Kidney epithelial cell (primary cell): Measurements from ENCODE around the gene SLC7A4. TPM values are rescaled to one million over a fixed set of nuclear protein-coding genes. Genes with fewer than 3 reads are reported as not detected.
"Not testable (repeated sequence)": the region's sequence is repeated elsewhere in the genome, so short reads cannot be mapped to it uniquely, and the experiment has no call there.

Source experiments
- DNase-seq: peaks from one replicate; pipeline ENCODE4 v3.0.0-alpha.2; 2010; ENCODE audit warnings: low read depth
- H3K27me3 ChIP-seq: 2 replicates; pipeline ENCODE4 v1.6.0; 2011; ENCODE audit warnings: low read length; ENCODE audit not compliant: control insufficient read depth, insufficient read depth
- H3K36me3 ChIP-seq: 2 replicates; pipeline ENCODE4 v1.5.1; 2011; ENCODE audit warnings: low read length; ENCODE audit not compliant: control insufficient read depth, insufficient read depth
- H3K4me3 ChIP-seq: 2 replicates; pipeline ENCODE4 v1.5.1; 2011; ENCODE audit warnings: low read depth, mild to moderate bottlenecking, control low read depth, low read length
- total RNA-seq: library from RNA; depleted of rRNA; stranded (reverse); fragments of >200 nt; gene quantifications from 2 replicates; pipeline ENCODE4 v1.2.3, GENCODE V29; 2015
- TF ChIP-seq, protein P1 (sequence below): IDR thresholded peaks from 2 replicates; pipeline ENCODE4 v1.5.1; 2011; ENCODE audit warnings: mild to moderate bottlenecking, moderate library complexity, low read length, control low read depth, inconsistent platforms; ENCODE audit not compliant: insufficient read depth, poor library complexity, severe bottlenecking

The SLC7A4 gene
- total RNA-seq, 1 donor from 2014 or later = 2.3 TPM

DNA sequence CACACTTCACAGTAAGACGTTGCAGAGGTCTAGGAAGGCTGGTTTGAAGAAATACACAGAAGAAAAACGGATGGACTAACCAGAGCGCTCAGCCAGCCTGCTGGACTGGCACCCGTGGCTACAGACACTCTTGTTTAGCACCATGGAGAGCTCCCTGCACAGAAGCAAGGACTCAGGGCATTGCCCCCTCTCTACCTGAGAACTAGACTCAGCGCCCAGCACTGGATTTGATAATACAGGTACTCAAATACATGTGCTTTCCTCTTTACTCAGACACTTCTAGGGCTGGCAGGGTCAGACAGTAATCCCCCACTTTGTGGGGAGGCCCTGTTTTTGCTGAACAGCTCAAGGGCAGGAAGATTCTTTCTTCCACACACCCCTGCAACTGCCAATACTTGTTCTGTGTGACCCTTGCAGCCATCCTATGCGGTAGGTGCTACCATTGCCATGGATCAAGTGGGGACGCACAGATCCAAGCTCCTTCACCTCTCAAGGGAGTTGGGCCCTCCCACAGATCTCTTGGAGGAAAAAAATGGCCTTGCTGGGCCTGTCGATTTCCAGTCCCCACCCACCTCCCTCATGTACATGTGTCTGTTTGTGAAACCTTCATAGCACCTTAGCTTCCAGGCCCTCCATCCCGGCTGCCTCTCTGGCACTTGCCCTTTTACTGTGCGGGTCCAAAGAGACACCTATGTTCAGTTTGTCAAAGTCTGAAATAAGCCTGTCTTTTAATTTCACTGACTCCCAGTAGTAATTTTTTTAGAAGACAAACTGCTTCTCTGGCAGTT is 22.5 kb downstream of the SLC7A4 start:
- DNase-seq = peak; percentile 25
- TF ChIP-seq, protein P1, sequence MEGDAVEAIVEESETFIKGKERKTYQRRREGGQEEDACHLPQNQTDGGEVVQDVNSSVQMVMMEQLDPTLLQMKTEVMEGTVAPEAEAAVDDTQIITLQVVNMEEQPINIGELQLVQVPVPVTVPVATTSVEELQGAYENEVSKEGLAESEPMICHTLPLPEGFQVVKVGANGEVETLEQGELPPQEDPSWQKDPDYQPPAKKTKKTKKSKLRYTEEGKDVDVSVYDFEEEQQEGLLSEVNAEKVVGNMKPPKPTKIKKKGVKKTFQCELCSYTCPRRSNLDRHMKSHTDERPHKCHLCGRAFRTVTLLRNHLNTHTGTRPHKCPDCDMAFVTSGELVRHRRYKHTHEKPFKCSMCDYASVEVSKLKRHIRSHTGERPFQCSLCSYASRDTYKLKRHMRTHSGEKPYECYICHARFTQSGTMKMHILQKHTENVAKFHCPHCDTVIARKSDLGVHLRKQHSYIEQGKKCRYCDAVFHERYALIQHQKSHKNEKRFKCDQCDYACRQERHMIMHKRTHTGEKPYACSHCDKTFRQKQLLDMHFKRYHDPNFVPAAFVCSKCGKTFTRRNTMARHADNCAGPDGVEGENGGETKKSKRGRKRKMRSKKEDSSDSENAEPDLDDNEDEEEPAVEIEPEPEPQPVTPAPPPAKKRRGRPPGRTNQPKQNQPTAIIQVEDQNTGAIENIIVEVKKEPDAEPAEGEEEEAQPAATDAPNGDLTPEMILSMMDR = no peak
- H3K4me3 ChIP-seq = no peak overlapping the region
- no peaks in the 10 kb centered on the region for H3K27me3 ChIP-seq
- H3K36me3 ChIP-seq = no peaks in the 10 kb centered on the region

DNA sequence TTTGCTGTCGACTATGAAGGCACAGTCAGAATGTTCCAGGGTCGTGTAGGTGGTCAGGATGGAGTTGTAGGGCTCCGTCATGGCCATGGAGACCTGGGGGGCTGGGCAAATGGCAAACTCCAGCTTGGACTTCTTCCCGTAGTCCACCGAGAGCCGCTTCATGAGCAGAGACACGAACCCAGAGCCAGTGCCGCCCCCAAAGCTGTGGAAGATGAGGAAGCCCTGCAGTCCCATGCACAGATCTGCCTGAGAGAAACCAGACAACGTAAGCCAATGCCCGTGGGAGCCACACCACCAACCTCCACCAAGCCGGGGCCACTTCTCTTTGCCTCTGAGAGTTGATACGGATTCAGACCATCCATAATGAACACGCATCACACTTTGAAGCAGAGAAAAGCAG is 23.2 kb downstream of the SLC7A4 start:
- not testable (repeated sequence) for DNase-seq, H3K27me3 ChIP-seq, H3K4me3 ChIP-seq, H3K36me3 ChIP-seq

DNA sequence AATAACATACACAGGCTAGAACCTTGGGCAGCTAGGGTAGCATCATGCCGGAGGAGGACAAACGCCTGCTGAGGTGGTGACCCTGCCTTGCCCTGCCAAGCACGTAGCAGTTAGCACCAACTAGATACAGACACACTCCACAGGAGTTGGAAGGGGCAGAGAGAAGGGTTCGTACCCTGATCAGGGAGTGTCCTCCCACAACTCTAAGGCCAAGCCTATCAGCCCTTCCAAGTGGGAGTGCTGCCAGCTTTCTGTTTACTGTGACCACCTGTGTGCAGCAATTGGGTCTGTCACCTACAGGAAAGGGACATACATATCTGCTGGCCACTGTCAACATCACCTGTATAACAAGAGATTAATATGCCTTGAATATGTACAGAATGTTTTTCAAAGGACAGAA is 28.6 kb downstream of the SLC7A4 start:
- H3K4me3 ChIP-seq = no peak overlapping the region
- TF ChIP-seq, protein P1 = no peak
- peaks cover 2% of the 10 kb centered on the region for H3K36me3 ChIP-seq
- no peaks in the 10 kb centered on the region for H3K27me3 ChIP-seq
- DNase-seq = no peak

DNA sequence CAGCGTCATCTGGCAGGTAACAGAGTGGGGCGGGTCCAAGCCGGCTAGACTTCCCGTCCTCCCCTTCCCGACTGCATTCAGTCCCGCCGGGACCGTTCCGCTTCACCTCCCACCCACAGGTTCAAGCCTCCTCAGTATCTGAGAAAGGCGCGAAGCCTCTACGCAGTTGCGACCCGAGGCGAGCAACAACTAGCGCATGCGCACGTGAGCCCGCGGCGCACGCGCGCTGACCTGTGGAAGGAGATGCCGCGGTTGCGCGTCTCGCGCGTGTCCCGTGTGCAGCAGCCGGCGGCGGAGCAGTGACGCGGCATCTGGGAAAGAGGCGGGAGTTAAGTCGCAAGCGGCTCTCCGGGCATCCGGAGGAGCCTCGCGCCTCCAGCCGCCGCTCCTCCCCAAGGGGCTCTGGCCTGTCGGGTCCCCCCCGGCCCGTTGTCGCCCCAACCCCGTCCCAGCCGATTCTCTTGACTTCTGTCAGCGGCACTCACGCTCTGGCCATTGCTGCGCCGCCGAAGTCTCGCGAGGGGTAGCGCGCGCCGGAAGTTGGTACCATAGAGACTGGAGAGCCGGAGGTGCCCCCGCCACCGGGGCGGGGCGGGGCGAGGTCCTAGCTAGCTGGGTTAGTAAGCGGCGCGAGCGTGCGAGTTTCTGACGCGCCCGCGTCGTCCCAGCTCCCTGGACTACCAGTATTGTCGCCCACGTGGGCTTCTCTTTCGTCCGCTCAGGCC is 30.6 kb downstream of the SLC7A4 start, which contains the start of gene THAP7:
TSS of gene THAP7 (minus strand) at position 518 of the 725 bp plus-strand sequence. CDS start at position 311, 207 bp downstream.
- Histone ChIP-seq H3K4me3 (peak within 1 kb of the TSS; percentile 85), H3K36me3 (peaks cover 5% of the 10 kb centered on the region), H3K27me3 (no peaks in the 10 kb centered on the region)
- TF ChIP-seq, protein P1 = no peak
- DNase-seq = peak; percentile 73

DNA sequence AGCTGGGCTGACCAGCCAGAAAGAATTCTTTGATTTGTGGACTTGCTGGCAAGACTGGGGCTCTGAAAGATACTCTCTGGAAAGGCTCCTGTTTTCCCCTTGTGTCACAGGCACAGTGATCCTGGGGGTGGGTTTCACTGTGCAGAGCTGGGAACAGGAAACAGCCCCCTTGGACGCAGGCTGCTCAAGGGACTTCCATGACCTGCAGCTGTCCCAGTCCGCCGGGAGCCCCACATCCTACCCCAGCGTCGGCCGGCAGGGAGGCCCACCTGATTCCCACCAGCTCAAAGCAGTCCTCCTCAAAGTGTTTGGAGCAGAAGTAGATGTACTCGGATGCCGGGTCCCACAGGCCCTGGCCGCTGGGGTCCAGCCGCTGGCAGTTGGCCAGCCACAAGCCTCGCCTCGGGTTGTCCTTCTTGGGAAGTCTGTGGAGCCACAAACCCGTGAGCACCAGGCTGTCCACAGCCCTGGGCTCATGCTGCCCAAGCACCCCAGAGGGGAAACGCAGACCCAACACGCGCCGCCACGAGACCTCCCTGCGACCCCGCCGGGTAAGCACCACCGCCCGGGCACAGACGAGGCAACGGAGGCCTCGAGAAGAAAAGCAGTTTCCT is 31.3 kb downstream of the SLC7A4 start:
- Histone ChIP-seq H3K36me3 (peaks cover 5% of the 10 kb centered on the region), H3K4me3 (peak overlapping the region; percentile 85), H3K27me3 (no peaks in the 10 kb centered on the region)
- TF ChIP-seq, protein P1 = no peak
- no peak for DNase-seq
